A549 (cell line): ENCODE measurements around the gene MFAP3L.

Source experiments
- BHLHE40 ChIP-seq: IDR thresholded peaks from 2 replicates; pipeline ENCODE4 v1.6.1; 2012; ENCODE audit warnings: low read depth, low read length, inconsistent platforms
- CEBPB ChIP-seq, 2 experiments: fragments of >200 bp in 1 of 2; sonication (Bioruptor Twin) in 1 of 2; formaldehyde crosslinking in 1 of 2; IDR thresholded peaks; 2 replicates each; pipeline ENCODE4 v1.6.1; 2012 to 2016
- CHD2 ChIP-seq: fragments of 150-350 bp; IDR thresholded peaks from 2 replicates; pipeline ENCODE4 v1.6.1; 2014; ENCODE audit warnings: low read length; ENCODE audit not compliant: partially characterized antibody
- CHD4 ChIP-seq: fragments of 200-600 bp; sonication (generic); IDR thresholded peaks from 2 replicates; pipeline ENCODE4 v1.6.1; 2016; ENCODE audit warnings: antibody characterized with exemption, mild to moderate bottlenecking, borderline replicate concordance
- EP300 ChIP-seq, 2 experiments: fragments of >200 bp; sonication (Bioruptor Twin); formaldehyde crosslinking; IDR thresholded peaks; 2 replicates in 1 of 2; 3 replicates in 1 of 2; pipeline ENCODE4 v1.6.1; 2016 to 2017
- MAFK ChIP-seq: fragments of 450-650 bp; IDR thresholded peaks from 2 replicates; pipeline ENCODE4 v1.6.1; 2014; ENCODE audit not compliant: partially characterized antibody
- POLR2A ChIP-seq: IDR thresholded peaks from 2 replicates; pipeline ENCODE4 v1.6.1; 2012; ENCODE audit warnings: mild to moderate bottlenecking, low read length
- SMC3 ChIP-seq: fragments of >200 bp; sonication (Bioruptor Twin); formaldehyde crosslinking; IDR thresholded peaks from 3 replicates; pipeline ENCODE4 v1.6.1; 2018; ENCODE audit warnings: inconsistent platforms
- TF ChIP-seq, protein P1 (sequence below): fragments of >200 bp; sonication (Bioruptor Twin); formaldehyde crosslinking; IDR thresholded peaks from 3 replicates; pipeline ENCODE4 v1.5.1; 2016
- TF ChIP-seq, protein P2 (sequence below): fragments of >200 bp; sonication (Bioruptor Twin); formaldehyde crosslinking; IDR thresholded peaks from 3 replicates; pipeline ENCODE4 v1.6.1; 2016
- TF ChIP-seq, protein P3 (sequence below): fragments of 450-650 bp; IDR thresholded peaks from 2 replicates; pipeline ENCODE4 v1.6.1; 2014; ENCODE audit warnings: antibody characterized with exemption

DNA sequence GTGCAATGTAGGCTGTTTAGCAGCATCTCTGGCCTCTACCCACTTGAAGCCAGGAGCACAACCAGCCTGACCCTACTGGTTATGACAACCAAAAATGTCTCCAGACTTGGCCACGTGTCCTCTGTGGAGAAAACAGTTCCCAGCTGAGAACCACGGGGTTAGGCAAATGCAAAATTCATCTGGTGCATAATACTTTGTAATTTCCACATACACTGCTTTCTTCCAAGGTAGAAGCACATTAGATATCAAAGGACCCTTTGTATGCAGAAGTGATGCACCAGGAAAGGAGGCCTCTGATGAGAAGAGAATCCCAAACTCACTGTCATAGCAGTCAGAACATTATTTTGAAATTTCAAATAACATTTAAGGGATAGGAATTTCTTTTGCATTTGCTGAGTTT is 26.3 kb downstream of the MFAP3L start:
- TF ChIP-seq MAFK (no peak), CEBPB (IDR thresholded peaks at IDR 0.05) (no peak), POLR2A (no peak), CHD2 (no peak), BHLHE40 (no peak), SMC3 (no peak), EP300 (IDR thresholded peaks at IDR 0.05) (no peak), CHD4 (no peak)
- TF ChIP-seq, protein P1, sequence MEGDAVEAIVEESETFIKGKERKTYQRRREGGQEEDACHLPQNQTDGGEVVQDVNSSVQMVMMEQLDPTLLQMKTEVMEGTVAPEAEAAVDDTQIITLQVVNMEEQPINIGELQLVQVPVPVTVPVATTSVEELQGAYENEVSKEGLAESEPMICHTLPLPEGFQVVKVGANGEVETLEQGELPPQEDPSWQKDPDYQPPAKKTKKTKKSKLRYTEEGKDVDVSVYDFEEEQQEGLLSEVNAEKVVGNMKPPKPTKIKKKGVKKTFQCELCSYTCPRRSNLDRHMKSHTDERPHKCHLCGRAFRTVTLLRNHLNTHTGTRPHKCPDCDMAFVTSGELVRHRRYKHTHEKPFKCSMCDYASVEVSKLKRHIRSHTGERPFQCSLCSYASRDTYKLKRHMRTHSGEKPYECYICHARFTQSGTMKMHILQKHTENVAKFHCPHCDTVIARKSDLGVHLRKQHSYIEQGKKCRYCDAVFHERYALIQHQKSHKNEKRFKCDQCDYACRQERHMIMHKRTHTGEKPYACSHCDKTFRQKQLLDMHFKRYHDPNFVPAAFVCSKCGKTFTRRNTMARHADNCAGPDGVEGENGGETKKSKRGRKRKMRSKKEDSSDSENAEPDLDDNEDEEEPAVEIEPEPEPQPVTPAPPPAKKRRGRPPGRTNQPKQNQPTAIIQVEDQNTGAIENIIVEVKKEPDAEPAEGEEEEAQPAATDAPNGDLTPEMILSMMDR: no peak
- TF ChIP-seq, protein P2, sequence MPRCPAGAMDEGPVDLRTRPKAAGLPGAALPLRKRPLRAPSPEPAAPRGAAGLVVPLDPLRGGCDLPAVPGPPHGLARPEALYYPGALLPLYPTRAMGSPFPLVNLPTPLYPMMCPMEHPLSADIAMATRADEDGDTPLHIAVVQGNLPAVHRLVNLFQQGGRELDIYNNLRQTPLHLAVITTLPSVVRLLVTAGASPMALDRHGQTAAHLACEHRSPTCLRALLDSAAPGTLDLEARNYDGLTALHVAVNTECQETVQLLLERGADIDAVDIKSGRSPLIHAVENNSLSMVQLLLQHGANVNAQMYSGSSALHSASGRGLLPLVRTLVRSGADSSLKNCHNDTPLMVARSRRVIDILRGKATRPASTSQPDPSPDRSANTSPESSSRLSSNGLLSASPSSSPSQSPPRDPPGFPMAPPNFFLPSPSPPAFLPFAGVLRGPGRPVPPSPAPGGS: no peak
- TF ChIP-seq, protein P3, sequence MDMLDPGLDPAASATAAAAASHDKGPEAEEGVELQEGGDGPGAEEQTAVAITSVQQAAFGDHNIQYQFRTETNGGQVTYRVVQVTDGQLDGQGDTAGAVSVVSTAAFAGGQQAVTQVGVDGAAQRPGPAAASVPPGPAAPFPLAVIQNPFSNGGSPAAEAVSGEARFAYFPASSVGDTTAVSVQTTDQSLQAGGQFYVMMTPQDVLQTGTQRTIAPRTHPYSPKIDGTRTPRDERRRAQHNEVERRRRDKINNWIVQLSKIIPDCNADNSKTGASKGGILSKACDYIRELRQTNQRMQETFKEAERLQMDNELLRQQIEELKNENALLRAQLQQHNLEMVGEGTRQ: no peak
